Gastroesophageal sphincter (tissue), 4 donors: ENCODE results near the gene RIPK1. TPM values are rescaled to one million over a fixed set of nuclear protein-coding genes. Genes with fewer than 3 reads are reported as not detected.
"Not testable (repeated sequence)": the region's sequence is repeated elsewhere in the genome, so short reads cannot be mapped to it uniquely, and the experiment has no call there.

Experiments
- ATAC-seq: fragments of 150-250 bp; one replicate; pipeline ENCODE4 v1.9.1; 2016; ENCODE audit warnings: mild to moderate bottlenecking, moderate library complexity
- H3K27ac ChIP-seq, 4 donors: fragments of 200-600 bp; sonication (generic) in 3 of 4; 1 replicate in 3 of 4; 2 replicates in 1 of 4; pipeline ENCODE4 v1.5.1; 2016 to 2019
- H3K27me3 ChIP-seq: fragments of 200-600 bp; sonication (generic); one replicate; pipeline ENCODE4 v1.5.1; 2019
- H3K36me3 ChIP-seq, 2 donors: fragments of 200-600 bp; sonication (generic); one replicate each; pipeline ENCODE4 v1.5.1; 2019; ENCODE audit warnings: control low read depth in 1 of 2
- H3K4me1 ChIP-seq, 3 donors: fragments of 200-600 bp; sonication (generic); 1 replicate in 2 of 3; 2 replicates in 1 of 3; pipeline ENCODE4 v1.5.1; 2016 to 2019; ENCODE audit warnings: control low read depth in 2 of 3
- H3K4me3 ChIP-seq, 2 donors: fragments of 200-600 bp; sonication (generic); one replicate each; pipeline ENCODE4 v1.5.1; 2019; ENCODE audit warnings: mild to moderate bottlenecking in 1 of 2, moderate library complexity in 1 of 2
- H3K9me3 ChIP-seq, 3 donors: fragments of 200-600 bp; sonication (generic); one replicate each; pipeline ENCODE4 v1.5.1; 2017 to 2019; ENCODE audit warnings: control low read depth in 2 of 3
- CTCF ChIP-seq, 4 experiments: fragments of 200-600 bp in 2 of 4; fragments of 450-650 bp in 2 of 4; sonication (generic) in 1 of 4; IDR thresholded peaks; one replicate each; pipeline ENCODE4 v1.5.1; 2017 to 2019; ENCODE audit warnings: antibody characterized with exemption in 4 of 4, mild to moderate bottlenecking in 2 of 4, moderate library complexity in 2 of 4
- EP300 ChIP-seq: sonication (generic); formaldehyde crosslinking; IDR thresholded peaks from one replicate; pipeline ENCODE4 v1.6.1; 2017; ENCODE audit warnings: antibody characterized with exemption, mild to moderate bottlenecking
- POLR2A ChIP-seq, 2 donors: fragments of 450-650 bp; IDR thresholded peaks; one replicate each; pipeline ENCODE4 v1.6.1; 2017; ENCODE audit warnings: antibody characterized with exemption in 2 of 2, mild to moderate bottlenecking in 2 of 2, moderate library complexity in 1 of 2
- POLR2AphosphoS5 ChIP-seq: sonication (generic); formaldehyde crosslinking; IDR thresholded peaks from one replicate; pipeline ENCODE4 v1.6.1; 2017; ENCODE audit warnings: antibody characterized with exemption
- WGBS, 2 donors: methylation state at CpG; one replicate each; pipeline ENCODE4 v1.1.5; 2018; ENCODE audit warnings: low coverage in 1 of 2; 5-methylcytosine and 5-hydroxymethylcytosine counted together
- total RNA-seq, 4 donors: library from RNA; depleted of rRNA; stranded (reverse); fragments of >200 nt; gene quantifications; one replicate each; pipeline ENCODE4 v1.1.0, GENCODE V29; 2016

The RIPK1 gene
- total RNA-seq, 4 donors from 2014 or later: 20.1 to 28.9 (median 25.7) TPM

GRCh38 chr6:3058957-3059356, 9.3 kb upstream of the RIPK1 start:
- TF ChIP-seq EP300 (no peak), CTCF (IDR thresholded peaks at IDR 0.05) (no peak), POLR2A (IDR thresholded peaks at IDR 0.05) (no peak), POLR2AphosphoS5 (no peak)
- Histone ChIP-seq H3K4me1 (peaks cover 0 to 20% (median 0%) of the 10 kb centered on the region in 3 donors), H3K27me3 (no peaks in the 10 kb centered on the region), H3K9me3 (no peaks in the 10 kb centered on the region), H3K36me3 (no peaks in the 10 kb centered on the region), H3K4me3 (no peak overlapping the region), H3K27ac (no peak overlapping the region)
- no peak for ATAC-seq
- 48 to 69% methylated on average over 2 of the region's 2 CpGs for WGBS, 2 donors

DNA sequence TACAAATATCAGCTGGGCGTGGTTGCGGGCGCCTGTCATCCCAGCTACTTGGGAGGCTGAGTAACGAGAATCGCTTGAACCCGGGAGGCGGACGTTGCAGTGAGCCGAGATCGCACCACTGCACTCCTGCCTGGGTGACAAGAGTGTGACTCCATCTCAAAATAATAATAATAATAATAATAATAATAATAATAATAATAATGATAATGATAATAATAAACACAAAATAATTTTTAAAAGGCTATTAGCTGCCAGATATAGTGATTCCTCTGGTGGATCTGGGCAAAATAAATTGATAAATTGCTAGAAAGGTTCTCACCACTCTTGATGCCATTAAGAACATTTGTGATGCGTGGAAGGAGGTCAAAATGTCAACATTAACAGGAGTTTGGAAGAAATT, 8.2 kb upstream of the RIPK1 start:
- H3K27me3 ChIP-seq, ATAC-seq, H3K4me3 ChIP-seq, H3K9me3 ChIP-seq, H3K36me3 ChIP-seq, H3K27ac ChIP-seq: not testable (repeated sequence)
- H3K4me1 ChIP-seq: peaks cover 0 to 18% (median 0%) of the 10 kb centered on the region in 3 donors
- 71 to 90% methylated on average over 1 to 8 of the region's 11 CpGs for WGBS, 2 donors

GRCh38 chr6:3061501-3061941, 6.8 kb upstream of the RIPK1 start:
- no peaks in the 10 kb centered on the region for H3K36me3 ChIP-seq
- 79 to 84% methylated on average over 3 to 5 of the region's 5 CpGs for WGBS, 2 donors
- no peaks in the 10 kb centered on the region for H3K27me3 ChIP-seq
- peaks cover 0 to 24% (median 0%) of the 10 kb centered on the region in 3 donors for H3K4me1 ChIP-seq
- H3K27ac ChIP-seq: no peak overlapping the region
- no peak for ATAC-seq
- no peak overlapping the region for H3K4me3 ChIP-seq
- TF ChIP-seq POLR2A (IDR thresholded peaks at IDR 0.05) (no peak), POLR2AphosphoS5 (no peak), EP300 (no peak), CTCF (IDR thresholded peaks at IDR 0.05) (no peak)
- no peaks in the 10 kb centered on the region for H3K9me3 ChIP-seq

GRCh38 chr6:3063340-3063732, 5.0 kb upstream of the RIPK1 start:
- not testable (repeated sequence) for ATAC-seq, H3K36me3 ChIP-seq, H3K27me3 ChIP-seq, H3K9me3 ChIP-seq
- Histone ChIP-seq H3K27ac (peak overlapping the region; percentile 21 to 98 (median 96)), H3K4me1 (peaks cover 0 to 40% (median 7%) of the 10 kb centered on the region in 3 donors), H3K4me3 (peak overlapping the region; percentile 84 to 92)
- no CpG with 5 or more reads among the region's 19 CpGs for WGBS, 2 donors

GRCh38 chr6:3063733-3064700, 4.3 kb upstream of the RIPK1 start:
- WGBS, 2 donors: 0% methylated on average over 4 to 5 of the region's 85 CpGs
- TF ChIP-seq EP300 (no peak), POLR2A (IDR thresholded peaks at IDR 0.05) (peak; percentile 98 to 99), CTCF (IDR thresholded peaks at IDR 0.05) (peak in 2 of 4 experiments; percentile 4 to 28), POLR2AphosphoS5 (peak; percentile 99)
- peak; percentile 94 for ATAC-seq
- H3K9me3 ChIP-seq: no peaks in the 10 kb centered on the region
- peaks cover 0 to 40% (median 7%) of the 10 kb centered on the region in 3 donors for H3K4me1 ChIP-seq
- H3K4me3 ChIP-seq: peak overlapping the region; percentile 84 to 92
- peak overlapping the region; percentile 95 to 98 (median 96) for H3K27ac ChIP-seq
- no peaks in the 10 kb centered on the region for H3K36me3 ChIP-seq
- H3K27me3 ChIP-seq: no peaks in the 10 kb centered on the region

GRCh38 chr6:3071568-3071967, 3.3 kb downstream of the RIPK1 start:
- no peaks in the 10 kb centered on the region for H3K27me3 ChIP-seq
- H3K36me3 ChIP-seq: peaks cover 0 to 5% of the 10 kb centered on the region in 2 donors
- no peak for TF ChIP-seq POLR2A (IDR thresholded peaks at IDR 0.05)
- TF ChIP-seq CTCF (IDR thresholded peaks at IDR 0.05): no peak
- no peak for TF ChIP-seq POLR2AphosphoS5
- no peak for TF ChIP-seq EP300
- no peaks in the 10 kb centered on the region for H3K9me3 ChIP-seq
- ATAC-seq: no peak
- WGBS, 2 donors: 77 to 87% methylated on average over 2 of the region's 2 CpGs
- peaks cover 7 to 78% (median 21%) of the 10 kb centered on the region in 3 donors for H3K4me1 ChIP-seq
- no peak overlapping the region for H3K4me3 ChIP-seq
- no peak overlapping the region for H3K27ac ChIP-seq
